HUES48 (cell line): Measurements from ENCODE around the gene CCDC81.

Experiments
- H3K27ac ChIP-seq: one replicate; pipeline ENCODE4 v1.7.0; 2013; ENCODE audit warnings: low read depth, low read length, inconsistent platforms
- H3K27me3 ChIP-seq: 2 replicates; pipeline ENCODE4 v1.6.1; 2013; ENCODE audit warnings: mild to moderate bottlenecking, low read length; ENCODE audit not compliant: control insufficient read depth, insufficient read depth
- H3K36me3 ChIP-seq: 2 replicates; pipeline ENCODE4 v1.6.1; 2013; ENCODE audit warnings: low read length; ENCODE audit not compliant: control insufficient read depth, insufficient read depth
- H3K4me1 ChIP-seq: 2 replicates; pipeline ENCODE4 v1.6.1; 2013; ENCODE audit warnings: mild to moderate bottlenecking, low read length; ENCODE audit not compliant: control insufficient read depth, insufficient read depth
- H3K4me3 ChIP-seq: 2 replicates; pipeline ENCODE4 v1.5.1; 2013; ENCODE audit warnings: mild to moderate bottlenecking, low read depth, low read length
- H3K9ac ChIP-seq: 2 replicates; pipeline ENCODE4 v1.6.1; 2013; ENCODE audit warnings: mild to moderate bottlenecking, low read depth, low read length, moderate library complexity
- H3K9me3 ChIP-seq: 2 replicates; pipeline ENCODE4 v1.6.1; 2013; ENCODE audit warnings: low read length; ENCODE audit not compliant: control insufficient read depth, insufficient read depth

Gene CCDC81

GRCh38 chr11:86438685-86439084 lies 64.0 kb downstream of the CCDC81 start:
- H3K27me3 ChIP-seq: no peaks in the 10 kb centered on the region
- H3K9ac ChIP-seq: no peak overlapping the region
- no peaks in the 10 kb centered on the region for H3K4me1 ChIP-seq
- H3K27ac ChIP-seq: no peak overlapping the region
- no peaks in the 10 kb centered on the region for H3K36me3 ChIP-seq
- no peaks in the 10 kb centered on the region for H3K9me3 ChIP-seq
- no peak overlapping the region for H3K4me3 ChIP-seq

GRCh38 chr11:86440305-86440716 lies 65.6 kb downstream of the CCDC81 start:
- Histone ChIP-seq H3K9ac (no peak overlapping the region), H3K4me1 (no peaks in the 10 kb centered on the region), H3K27ac (no peak overlapping the region), H3K4me3 (no peak overlapping the region), H3K9me3 (no peaks in the 10 kb centered on the region), H3K27me3 (no peaks in the 10 kb centered on the region), H3K36me3 (no peaks in the 10 kb centered on the region)

- Histone ChIP-seq H3K9me3 (no peaks in the 10 kb centered on the region), H3K27me3 (no peaks in the 10 kb centered on the region), H3K27ac (no peak overlapping the region), H3K4me3 (no peak overlapping the region), H3K36me3 (no peaks in the 10 kb centered on the region), H3K9ac (no peak overlapping the region), H3K4me1 (no peaks in the 10 kb centered on the region)
These were observed 66.2 kb downstream of the CCDC81 start for GRCh38 chr11:86440843-86441242.

- no peaks in the 10 kb centered on the region for H3K27me3 ChIP-seq
- no peak overlapping the region for H3K27ac ChIP-seq
- H3K9ac ChIP-seq: no peak overlapping the region
These were observed 67.7 kb downstream of the CCDC81 start for GRCh38 chr11:86442420-86442819.

GRCh38 chr11:86442827-86443226 lies 68.1 kb downstream of the CCDC81 start:
- H3K27ac ChIP-seq: no peak overlapping the region
- H3K9me3 ChIP-seq: no peaks in the 10 kb centered on the region
- H3K27me3 ChIP-seq: no peaks in the 10 kb centered on the region
- H3K4me3 ChIP-seq: no peak overlapping the region
- H3K9ac ChIP-seq: no peak overlapping the region
- no peaks in the 10 kb centered on the region for H3K36me3 ChIP-seq
- H3K4me1 ChIP-seq: no peaks in the 10 kb centered on the region

More at GRCh38 chr11:86442420-86442819, 67.7 kb downstream of the CCDC81 start:
- Histone ChIP-seq H3K9me3 (no peaks in the 10 kb centered on the region), H3K4me3 (no peak overlapping the region), H3K4me1 (no peaks in the 10 kb centered on the region), H3K36me3 (no peaks in the 10 kb centered on the region)

GRCh38 chr11:86443415-86443814 lies 68.7 kb downstream of the CCDC81 start:
- Histone ChIP-seq H3K27me3 (no peaks in the 10 kb centered on the region), H3K9ac (no peak overlapping the region), H3K4me3 (no peak overlapping the region), H3K27ac (no peak overlapping the region), H3K36me3 (no peaks in the 10 kb centered on the region), H3K9me3 (no peaks in the 10 kb centered on the region), H3K4me1 (no peaks in the 10 kb centered on the region)

GRCh38 chr11:86444981-86445380 lies 70.3 kb downstream of the CCDC81 start:
- Histone ChIP-seq H3K9me3 (no peaks in the 10 kb centered on the region), H3K9ac (no peak overlapping the region), H3K27me3 (no peaks in the 10 kb centered on the region), H3K36me3 (no peaks in the 10 kb centered on the region), H3K27ac (no peak overlapping the region), H3K4me1 (no peaks in the 10 kb centered on the region), H3K4me3 (no peak overlapping the region)

- H3K27me3 ChIP-seq: no peaks in the 10 kb centered on the region
These were observed 71.7 kb downstream of the CCDC81 start for GRCh38 chr11:86446163-86446923.

GRCh38 chr11:86446924-86447285 lies 72.2 kb downstream of the CCDC81 start:
- no peaks in the 10 kb centered on the region for H3K36me3 ChIP-seq
- no peaks in the 10 kb centered on the region for H3K9me3 ChIP-seq
- no peaks in the 10 kb centered on the region for H3K27me3 ChIP-seq
- H3K27ac ChIP-seq: no peak overlapping the region
- no peak overlapping the region for H3K4me3 ChIP-seq
- H3K9ac ChIP-seq: no peak overlapping the region
- no peaks in the 10 kb centered on the region for H3K4me1 ChIP-seq

More at GRCh38 chr11:86446163-86446923, 71.7 kb downstream of the CCDC81 start:
- Histone ChIP-seq H3K36me3 (no peaks in the 10 kb centered on the region), H3K4me1 (no peaks in the 10 kb centered on the region), H3K9ac (no peak overlapping the region), H3K4me3 (no peak overlapping the region), H3K27ac (no peak overlapping the region), H3K9me3 (no peaks in the 10 kb centered on the region)

GRCh38 chr11:86447763-86448480 lies 73.2 kb downstream of the CCDC81 start:
- Histone ChIP-seq H3K27me3 (no peaks in the 10 kb centered on the region), H3K9me3 (no peaks in the 10 kb centered on the region), H3K4me1 (no peaks in the 10 kb centered on the region), H3K36me3 (no peaks in the 10 kb centered on the region), H3K27ac (no peak overlapping the region), H3K9ac (no peak overlapping the region), H3K4me3 (no peak overlapping the region)

- Histone ChIP-seq H3K36me3 (no peaks in the 10 kb centered on the region), H3K4me1 (no peaks in the 10 kb centered on the region), H3K9me3 (no peaks in the 10 kb centered on the region), H3K9ac (no peak overlapping the region), H3K4me3 (no peak overlapping the region), H3K27me3 (no peaks in the 10 kb centered on the region), H3K27ac (no peak overlapping the region)
These were observed 75.4 kb downstream of the CCDC81 start for GRCh38 chr11:86449993-86450629.
